Mesodermal cell (in vitro differentiated cells): Measurements from ENCODE around the gene MAD1L1.
"Not testable (repeated sequence)": the region's sequence is repeated elsewhere in the genome, so short reads cannot be mapped to it uniquely, and the experiment has no call there.

Source experiments
- H3K27ac ChIP-seq: 2 replicates; pipeline ENCODE4 v1.7.0; 2013; ENCODE audit warnings: mild to moderate bottlenecking, low read depth, low read length, moderate library complexity; ENCODE audit not compliant: severe bottlenecking
- H3K36me3 ChIP-seq: 2 replicates; pipeline ENCODE4 v1.7.1; 2013; ENCODE audit warnings: mild to moderate bottlenecking, low read length, moderate library complexity; ENCODE audit not compliant: control insufficient read depth, insufficient read depth
- H3K4me1 ChIP-seq: one replicate; pipeline ENCODE4 v1.7.1; 2013; ENCODE audit warnings: mild to moderate bottlenecking, low read length; ENCODE audit not compliant: insufficient read depth, control insufficient read depth, poor library complexity, severe bottlenecking
- H3K4me3 ChIP-seq: 2 replicates; pipeline ENCODE4 v1.7.0; 2013; ENCODE audit warnings: low read length, control low read depth, mild to moderate bottlenecking; ENCODE audit not compliant: insufficient read depth, poor library complexity, severe bottlenecking; ENCODE audit errors: extremely low read depth
- H3K9me3 ChIP-seq: 2 replicates; pipeline ENCODE4 v1.7.1; 2013; ENCODE audit warnings: mild to moderate bottlenecking, low read length, moderate library complexity; ENCODE audit not compliant: control insufficient read depth
- WGBS, 2 experiments: methylation state at CpG; one replicate each; pipeline ENCODE4 v1.1.5; 2013; ENCODE audit warnings: missing lambda C conversion rate in 2 of 2; ENCODE audit not compliant: insufficient coverage in 2 of 2; 5-methylcytosine and 5-hydroxymethylcytosine counted together

Gene MAD1L1

GRCh38 chr7:1866601-1867000, 366.1 kb downstream of the MAD1L1 start:
- H3K9me3 ChIP-seq, result no peaks in the 10 kb centered on the region
- no peaks in the 10 kb centered on the region for H3K36me3 ChIP-seq
- H3K4me1 ChIP-seq, result peaks cover 3% of the 10 kb centered on the region
- WGBS, 2 experiments, result 92 to 94% methylated on average over 11 to 12 of the region's 15 CpGs
- no peak overlapping the region for H3K4me3 ChIP-seq
- H3K27ac ChIP-seq, result no peak overlapping the region

GRCh38 chr7:1865571-1866255, 367.0 kb downstream of the MAD1L1 start:
- Histone ChIP-seq H3K9me3 (no peaks in the 10 kb centered on the region), H3K36me3 (no peaks in the 10 kb centered on the region), H3K27ac (no peak overlapping the region), H3K4me1 (peaks cover 3% of the 10 kb centered on the region), H3K4me3 (no peak overlapping the region)
- WGBS, 2 experiments, result 88% methylated on average over 14 to 17 of the region's 19 CpGs

GRCh38 chr7:1865000-1865555, 367.7 kb downstream of the MAD1L1 start:
- H3K27ac ChIP-seq, result no peak overlapping the region
- no peaks in the 10 kb centered on the region for H3K9me3 ChIP-seq
- H3K4me1 ChIP-seq, result peaks cover 3% of the 10 kb centered on the region
- 93 to 95% methylated on average over 9 to 10 of the region's 14 CpGs for WGBS, 2 experiments
- H3K4me3 ChIP-seq, result no peak overlapping the region
- H3K36me3 ChIP-seq, result no peaks in the 10 kb centered on the region

- Histone ChIP-seq H3K9me3 (no peaks in the 10 kb centered on the region), H3K27ac (no peak overlapping the region), H3K36me3 (no peaks in the 10 kb centered on the region), H3K4me1 (peaks cover 3% of the 10 kb centered on the region), H3K4me3 (no peak overlapping the region)
- 70 to 73% methylated on average over 20 to 24 of the region's 25 CpGs for WGBS, 2 experiments
Measured at GRCh38 chr7:1864161-1864940, 368.4 kb downstream of the MAD1L1 start.

- WGBS, 2 experiments, result 91 to 93% methylated on average over 27 to 39 of the region's 40 CpGs
- no peak overlapping the region for H3K27ac ChIP-seq
Measured at GRCh38 chr7:1863091-1863900, 369.4 kb downstream of the MAD1L1 start.

GRCh38 chr7:1862560-1862959, 370.2 kb downstream of the MAD1L1 start:
- no peaks in the 10 kb centered on the region for H3K36me3 ChIP-seq
- no peak overlapping the region for H3K4me3 ChIP-seq
- no peaks in the 10 kb centered on the region for H3K9me3 ChIP-seq
- H3K4me1 ChIP-seq, result peaks cover 3% of the 10 kb centered on the region
- 88 to 98% methylated on average over 6 to 8 of the region's 9 CpGs for WGBS, 2 experiments
- no peak overlapping the region for H3K27ac ChIP-seq

More at GRCh38 chr7:1863091-1863900, 369.4 kb downstream of the MAD1L1 start:
- Histone ChIP-seq H3K4me3 (no peak overlapping the region), H3K36me3 (no peaks in the 10 kb centered on the region), H3K9me3 (no peaks in the 10 kb centered on the region), H3K4me1 (peaks cover 3% of the 10 kb centered on the region)

GRCh38 chr7:1861799-1862458, 370.8 kb downstream of the MAD1L1 start:
- WGBS, 2 experiments, result 91 to 96% methylated on average over 10 to 14 of the region's 19 CpGs
- Histone ChIP-seq H3K36me3 (no peaks in the 10 kb centered on the region), H3K9me3 (no peaks in the 10 kb centered on the region), H3K4me1 (peaks cover 3% of the 10 kb centered on the region), H3K4me3 (no peak overlapping the region), H3K27ac (no peak overlapping the region)

GRCh38 chr7:1860881-1861798, 371.6 kb downstream of the MAD1L1 start:
- H3K4me1 ChIP-seq, H3K9me3 ChIP-seq, H3K27ac ChIP-seq, H3K4me3 ChIP-seq, H3K36me3 ChIP-seq: not testable (repeated sequence)
- WGBS, 2 experiments, result 91 to 93% methylated on average over 10 to 15 of the region's 33 CpGs

- no peak overlapping the region for H3K4me3 ChIP-seq
- peaks cover 3% of the 10 kb centered on the region for H3K4me1 ChIP-seq
- no peak overlapping the region for H3K27ac ChIP-seq
- peaks cover 2% of the 10 kb centered on the region for H3K36me3 ChIP-seq
- WGBS, 2 experiments, result 92 to 94% methylated on average over 26 of the region's 26 CpGs
- H3K9me3 ChIP-seq, result no peaks in the 10 kb centered on the region
Measured at GRCh38 chr7:1859266-1860035, 373.3 kb downstream of the MAD1L1 start.
